ENCODE data around the gene PLEKHO2.

- TF ChIP-seq EZH2 (IDR thresholded peaks at IDR 0.05; ENCODE audit: insufficient read depth, poor library complexity, severe bottlenecking) (no peak), EZH2phosphoT487 (IDR thresholded peaks at IDR 0.05; ENCODE audit: insufficient read depth, low read depth) (no peak)
Observed at GRCh38 chr15:64869501-64869900, 27.8 kb downstream of the PLEKHO2 start.
